K562 (cell line): ENCODE results near the gene ULK1. TPM values are rescaled to one million over a fixed set of nuclear protein-coding genes. Genes with fewer than 3 reads are reported as not detected.

Experiments used
- ATAC-seq: fragments of 200-7000 bp; cut with Tn5 transposase; 3 replicates; pipeline ENCODE4 v1.9.1; 2020; ENCODE audit warnings: moderate library complexity
- BruUV-seq: library from RNA; stranded (reverse); fragments of 400-500 nt; replicated peaks from 2 replicates; lab custom pipeline; 2021; lab: Mats Ljungman, UMichigan
- CTCF ChIA-PET: fragments of 300-600 bp; formaldehyde crosslinking; extraction: SDS; loops from one replicate; lab custom pipeline; 2021; ENCODE audit warnings: low intra/inter-chr PET ratio; lab: Yijun Ruan, JAX
- POLR2A ChIA-PET: fragments of 300-600, 350-650 bp; sonication (Branson Sonifier 250); formaldehyde crosslinking; extraction: SDS; loops from one replicate; lab custom pipeline; 2021; ENCODE audit warnings: antibody characterized with exemption, inconsistent platforms; lab: Yijun Ruan, JAX
- DNase-seq, 4 experiments: peaks; one replicate each; pipeline versions ENCODE4 v3.0.0 to v3.0.0-alpha.2; 2011 to 2018; ENCODE audit warnings: low spot score in 3 of 4, mixed read lengths in 3 of 4; ENCODE audit errors: extremely low read depth in 1 of 4
- FAIRE-seq: peaks from 2 replicates; lab custom pipeline; 2011; peaks lifted over from hg19 to GRCh38; lab: Jason Lieb, UNC
- H2AFZ ChIP-seq: 2 replicates; pipeline ENCODE4 v1.6.0; 2011; ENCODE audit warnings: low read depth, low read length, control low read depth, inconsistent platforms
- H3K27ac ChIP-seq: fragments of 200-600 bp; 3 replicates; pipeline ENCODE4 v1.8.0; 2011; ENCODE audit warnings: low read depth, mild to moderate bottlenecking, control low read depth, inconsistent platforms, low read length, moderate library complexity, mixed read lengths; ENCODE audit errors: extremely low read depth
- H3K27me3 ChIP-seq, 2 experiments: fragments of 300-600 bp in 1 of 2; 2 replicates in 1 of 2; 3 replicates in 1 of 2; pipeline versions ENCODE4 v1.6.0 to v1.8.0; 2011; ENCODE audit warnings: inconsistent platforms in 2 of 2, low read length in 2 of 2, mild to moderate bottlenecking in 1 of 2, mixed read lengths in 1 of 2, moderate library complexity in 1 of 2; ENCODE audit not compliant: control insufficient read depth in 2 of 2, insufficient read depth in 2 of 2
- H3K36me3 ChIP-seq: fragments of 300-600 bp; 3 replicates; pipeline ENCODE4 v1.8.0; 2011; ENCODE audit warnings: mild to moderate bottlenecking, low read length, inconsistent platforms; ENCODE audit not compliant: control insufficient read depth, insufficient read depth
- H3K4me1 ChIP-seq, 2 experiments: fragments of 200-600 bp in 1 of 2; replicated peaks in 1 of 2; 2 replicates in 1 of 2; 3 replicates in 1 of 2; pipeline versions ENCODE4 v1.5.1 to v1.8.0; 2011; ENCODE audit warnings: inconsistent platforms in 2 of 2, low read length in 2 of 2, mild to moderate bottlenecking in 1 of 2, mixed read lengths in 1 of 2, moderate library complexity in 1 of 2; ENCODE audit not compliant: control insufficient read depth in 2 of 2, insufficient read depth in 2 of 2
- H3K4me2 ChIP-seq: 2 replicates; pipeline ENCODE4 v1.6.1; 2011; ENCODE audit warnings: low read length, control low read depth, inconsistent platforms, mixed read lengths; ENCODE audit not compliant: insufficient read depth
- H3K4me3 ChIP-seq: fragments of 200-600 bp; sonication (generic), shearing (Covaris generic); 2 replicates; pipeline ENCODE4 v1.5.1; 2016; ENCODE audit warnings: control low read depth, inconsistent platforms
- H3K79me2 ChIP-seq: fragments of 200-600 bp; 3 replicates; pipeline ENCODE4 v1.8.0; 2011; ENCODE audit warnings: low read length, inconsistent platforms; ENCODE audit not compliant: control insufficient read depth, insufficient read depth
- H3K9ac ChIP-seq, 2 experiments: 2 replicates each; pipeline versions ENCODE4 v1.6.0 to v1.6.1; 2011; ENCODE audit warnings: low read depth in 2 of 2, low read length in 2 of 2, control low read depth in 1 of 2, inconsistent platforms in 1 of 2, mild to moderate bottlenecking in 1 of 2, mixed read lengths in 1 of 2; ENCODE audit not compliant: insufficient read depth in 1 of 2
- H3K9me1 ChIP-seq: one replicate; pipeline ENCODE4 v1.6.0; 2011; ENCODE audit warnings: inconsistent platforms, mild to moderate bottlenecking, low read length, moderate library complexity; ENCODE audit not compliant: control insufficient read depth, insufficient read depth
- H3K9me3 ChIP-seq: replicated peaks from 2 replicates; pipeline ENCODE4 v1.5.1; 2011; ENCODE audit warnings: low read depth, low read length, inconsistent platforms; ENCODE audit not compliant: control insufficient read depth, insufficient read depth
- H4K20me1 ChIP-seq: replicated peaks from 2 replicates; pipeline ENCODE4 v1.6.1; 2011; ENCODE audit warnings: low read length, inconsistent platforms, mixed read lengths; ENCODE audit not compliant: control insufficient read depth, insufficient read depth
- ARNT ChIP-seq, 2 experiments: fragments of 450-650 bp; IDR thresholded peaks; 2 replicates each; pipeline ENCODE4 v1.6.1; 2016; ENCODE audit warnings: mild to moderate bottlenecking in 1 of 2
- ETV5 ChIP-seq: sonication (generic); formaldehyde crosslinking; IDR thresholded peaks from 2 replicates; pipeline ENCODE4 v1.4.0; 2020; ENCODE audit warnings: low read depth, mild to moderate bottlenecking, missing genetic modification reagents
- POLR2G ChIP-seq: fragments of 200-400 bp; formaldehyde crosslinking; IDR thresholded peaks from 2 replicates; pipeline ENCODE4 v1.6.1; 2017; ENCODE audit warnings: low read depth, mild to moderate bottlenecking, antibody characterized with exemption, low read length, moderate library complexity
- SLC30A9 ChIP-seq: fragments of 250-450 bp; sonication (Bioruptor Pico); IDR thresholded peaks from 2 replicates; pipeline ENCODE4 v1.8.0; 2022; ENCODE audit warnings: mild to moderate bottlenecking, moderate library complexity
- TAF1 ChIP-seq: IDR thresholded peaks from 2 replicates; pipeline ENCODE4 v1.6.1; 2011; ENCODE audit warnings: mild to moderate bottlenecking, low read length, moderate library complexity; ENCODE audit not compliant: insufficient read depth, control insufficient read depth, severe bottlenecking; ENCODE audit errors: extremely low read depth
- TRIM24 ChIP-seq, 2 experiments: fragments of 450-650 bp; IDR thresholded peaks; 2 replicates each; pipeline ENCODE4 v1.6.1; 2016
- WGBS: fragments of 100-300 bp; shearing (Covaris generic); methylation state at CpG from one replicate; pipeline ENCODE4 v1.1.6; 2016; ENCODE audit warnings: low coverage, mixed read lengths; ENCODE audit not compliant: insufficient coverage; ENCODE audit errors: missing lambda C conversion rate; 5-methylcytosine and 5-hydroxymethylcytosine counted together
- in situ Hi-C: fragments of 300-500 bp; cut with MboI; formaldehyde crosslinking; loops from 4 replicates; pipeline ENCODE4 v1.15.0; 2018; ENCODE audit warnings: inconsistent platforms, mixed read lengths
- intact Hi-C: fragments of 100-400 bp; cut with micrococcal nuclease; formaldehyde crosslinking; loops from 2 replicates; pipeline ENCODE4 v1.14.2; 2022
- polyA plus RNA-seq, 8 experiments: library from polyadenylated mRNA; depleted of rRNA in 4 of 8; stranded (reverse) in 5 of 8; unstranded in 3 of 8; fragments of >200 nt; fragmentation: Nextera tagmentation in 2 of 8; fragmentation: Illumina TruSeq in 1 of 8; extraction: Ambion mirVana in 2 of 8; extraction: Trizol in 1 of 8; gene quantifications; 2 replicates each; pipeline versions ENCODE4 v1.2.1 to v1.2.3, GENCODE V29; 2011 to 2014; ENCODE audit warnings: inconsistent platforms in 1 of 8, missing spikeins in 1 of 8
- total RNA-seq, 7 experiments: library from RNA; depleted of rRNA in 6 of 7; stranded (reverse); fragments of >200 nt in 6 of 7; fragmentation: Illumina TruSeq in 2 of 7; extraction: Trizol in 2 of 7; gene quantifications; 2 replicates each; pipeline versions ENCODE4 v1.2.1 to v1.2.3, GENCODE V29; 2011 to 2021; ENCODE audit warnings: low replicate concordance in 1 of 7
- TF ChIP-seq, protein P1 (sequence below): fragments of 200-800 bp; sonication (Bioruptor generic); IDR thresholded peaks from 2 replicates; pipeline ENCODE4 v1.6.1; 2017; ENCODE audit warnings: missing genetic modification characterization, missing compliant biosample characterization
- TF ChIP-seq, protein P2 (sequence below), 2 experiments: fragments of 450-650 bp; conservative IDR thresholded peaks; 2 replicates each; pipeline ENCODE4 v1.6.1; 2017; ENCODE audit warnings: mild to moderate bottlenecking in 2 of 2, moderate library complexity in 2 of 2

The ULK1 gene
- total and polyA plus RNA-seq, 9 of the 15 experiments (the other 6 are each of a cell fraction or from before 2014, with no cell fraction given): 0.15 to 29.4 (median 2.5) TPM

DNA sequence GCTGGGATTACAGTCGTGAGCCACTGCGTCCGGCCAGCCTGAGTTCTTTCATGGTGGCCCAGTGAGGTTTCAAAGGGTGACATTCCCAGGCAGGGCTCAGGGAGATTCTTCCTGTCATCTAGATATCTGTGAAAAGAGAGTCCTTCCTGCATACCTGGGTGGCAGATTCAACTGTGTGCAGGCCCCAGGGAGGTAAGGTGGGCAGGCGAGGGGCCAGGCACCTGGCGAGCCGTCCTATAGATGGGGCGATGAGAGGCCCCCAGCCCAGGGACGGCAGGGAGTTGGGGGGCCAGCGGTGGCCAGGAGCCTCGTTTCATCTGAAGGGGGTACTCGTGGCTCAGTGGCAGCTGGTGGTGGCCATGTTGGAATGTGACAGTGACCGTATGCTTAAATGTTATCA, 48.2 kb downstream of the ULK1 start:
- ChIA-PET POLR2A (no interaction called here), CTCF (no interaction called here)
- ATAC-seq (no peak), DNase-seq (no peak), FAIRE-seq (no peak)
- Histone ChIP-seq H3K4me2 (no peak overlapping the region), H3K9ac (no peak overlapping the region), H3K79me2 (peaks cover 4% of the 10 kb centered on the region; the same call in 2 of the 3 replicates), H2AFZ (no peak overlapping the region), H3K4me1 (peaks cover 6 to 27% of the 10 kb centered on the region in 2 experiments), H3K9me1 (no peaks in the 10 kb centered on the region), H3K27ac (no peak overlapping the region), H4K20me1 (no peaks in the 10 kb centered on the region), H3K27me3 (no peaks in the 10 kb centered on the region), H3K4me3 (no peak overlapping the region), H3K36me3 (peaks cover 66% of the 10 kb centered on the region), H3K9me3 (no peaks in the 10 kb centered on the region)
- WGBS: 97% methylated on average over 12 of the region's 12 CpGs
- TF ChIP-seq ARNT (IDR thresholded peaks at IDR 0.05) (no peak), POLR2G (peak; percentile 47; the same call in 1 of the 2 replicates), ETV5 (CRISPR knock-in tag) (no peak), SLC30A9 (CRISPR knock-in tag) (no peak), TRIM24 (IDR thresholded peaks at IDR 0.05) (no peak), TAF1 (no peak)
- TF ChIP-seq, protein P1, sequence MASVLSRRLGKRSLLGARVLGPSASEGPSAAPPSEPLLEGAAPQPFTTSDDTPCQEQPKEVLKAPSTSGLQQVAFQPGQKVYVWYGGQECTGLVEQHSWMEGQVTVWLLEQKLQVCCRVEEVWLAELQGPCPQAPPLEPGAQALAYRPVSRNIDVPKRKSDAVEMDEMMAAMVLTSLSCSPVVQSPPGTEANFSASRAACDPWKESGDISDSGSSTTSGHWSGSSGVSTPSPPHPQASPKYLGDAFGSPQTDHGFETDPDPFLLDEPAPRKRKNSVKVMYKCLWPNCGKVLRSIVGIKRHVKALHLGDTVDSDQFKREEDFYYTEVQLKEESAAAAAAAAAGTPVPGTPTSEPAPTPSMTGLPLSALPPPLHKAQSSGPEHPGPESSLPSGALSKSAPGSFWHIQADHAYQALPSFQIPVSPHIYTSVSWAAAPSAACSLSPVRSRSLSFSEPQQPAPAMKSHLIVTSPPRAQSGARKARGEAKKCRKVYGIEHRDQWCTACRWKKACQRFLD (CRISPR knock-in tag): no peak
- TF ChIP-seq, protein P2, sequence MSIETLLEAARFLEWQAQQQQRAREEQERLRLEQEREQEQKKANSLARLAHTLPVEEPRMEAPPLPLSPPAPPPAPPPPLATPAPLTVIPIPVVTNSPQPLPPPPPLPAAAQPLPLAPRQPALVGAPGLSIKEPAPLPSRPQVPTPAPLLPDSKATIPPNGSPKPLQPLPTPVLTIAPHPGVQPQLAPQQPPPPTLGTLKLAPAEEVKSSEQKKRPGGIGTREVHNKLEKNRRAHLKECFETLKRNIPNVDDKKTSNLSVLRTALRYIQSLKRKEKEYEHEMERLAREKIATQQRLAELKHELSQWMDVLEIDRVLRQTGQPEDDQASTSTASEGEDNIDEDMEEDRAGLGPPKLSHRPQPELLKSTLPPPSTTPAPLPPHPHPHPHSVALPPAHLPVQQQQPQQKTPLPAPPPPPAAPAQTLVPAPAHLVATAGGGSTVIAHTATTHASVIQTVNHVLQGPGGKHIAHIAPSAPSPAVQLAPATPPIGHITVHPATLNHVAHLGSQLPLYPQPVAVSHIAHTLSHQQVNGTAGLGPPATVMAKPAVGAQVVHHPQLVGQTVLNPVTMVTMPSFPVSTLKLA (conservative IDR thresholded peaks at IDR 0.05): no peak
- intact Hi-C loops: no loop called here
- in situ Hi-C loops: no loop called here
- BruUV-seq: no TSS peak
